GM21447 (cell line): Measurements from ENCODE around the gene MFAP1.
"Not testable (repeated sequence)": the region's sequence is repeated elsewhere in the genome, so short reads cannot be mapped to it uniquely, and the experiment has no call there.

Experiments used
- ATAC-seq: cut with Tn5 transposase; IDR thresholded peaks from one replicate; pipeline ENCODE4 v1.9.1; 2021; ENCODE audit not compliant: unreplicated experiment

Gene MFAP1

GRCh38 chr15:43821505-43821904, 3.0 kb downstream of the MFAP1 start:
- ATAC-seq = no peak

DNA sequence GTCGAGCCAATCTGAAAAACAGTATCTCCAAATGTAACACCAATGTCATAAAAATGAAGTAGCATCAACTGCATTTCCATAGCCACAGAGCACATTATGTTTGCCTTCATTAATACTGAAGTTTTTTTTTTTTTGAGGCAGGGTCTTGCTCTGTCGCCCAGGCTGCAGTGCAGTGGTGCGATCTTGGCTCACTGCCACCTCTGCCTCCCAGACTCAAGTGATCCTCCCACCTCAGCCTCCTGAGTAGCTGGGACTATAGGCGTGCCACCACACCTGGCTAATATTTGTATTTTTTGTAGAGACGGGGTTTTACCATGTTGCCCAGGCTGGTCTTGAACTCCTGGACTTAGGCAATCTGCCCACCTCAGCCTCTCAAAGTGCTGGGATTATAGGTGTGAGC, 9.4 kb downstream of the MFAP1 start:
- not testable (repeated sequence) for ATAC-seq

DNA sequence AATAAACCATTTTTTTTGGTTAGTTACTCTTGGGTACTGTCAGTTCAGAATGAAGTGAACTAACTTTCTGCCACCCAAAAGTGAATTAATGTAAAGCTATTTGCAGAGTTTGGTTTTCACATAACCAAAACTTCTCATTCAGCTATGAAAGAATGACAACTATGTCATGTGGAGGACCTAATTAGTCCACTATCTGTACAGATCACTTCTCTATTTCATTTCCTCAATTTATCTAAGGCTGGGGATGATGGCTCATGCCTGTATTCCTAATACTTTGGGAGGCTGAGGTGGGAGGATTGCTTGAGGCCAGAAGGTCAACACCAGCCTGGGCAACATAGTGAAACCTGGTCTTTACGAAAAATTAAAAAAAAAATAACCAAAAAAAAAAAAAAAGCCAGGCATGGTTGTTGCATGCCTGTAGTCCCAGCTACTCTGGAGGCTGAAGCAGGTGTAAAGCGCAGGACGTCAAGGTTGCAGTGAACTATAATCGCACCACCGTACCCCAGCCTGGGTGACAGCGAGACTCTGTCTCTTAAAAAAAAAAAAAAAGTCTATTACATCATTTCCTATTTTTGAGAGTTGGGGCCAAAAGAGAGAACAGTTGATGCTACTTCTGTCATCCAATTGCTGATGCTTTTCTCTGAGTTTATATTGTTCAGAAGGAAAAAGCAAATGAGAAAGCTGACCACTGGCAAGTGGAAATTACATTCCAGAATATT, 15.4 kb downstream of the MFAP1 start:
- ATAC-seq = peak; percentile 73

DNA sequence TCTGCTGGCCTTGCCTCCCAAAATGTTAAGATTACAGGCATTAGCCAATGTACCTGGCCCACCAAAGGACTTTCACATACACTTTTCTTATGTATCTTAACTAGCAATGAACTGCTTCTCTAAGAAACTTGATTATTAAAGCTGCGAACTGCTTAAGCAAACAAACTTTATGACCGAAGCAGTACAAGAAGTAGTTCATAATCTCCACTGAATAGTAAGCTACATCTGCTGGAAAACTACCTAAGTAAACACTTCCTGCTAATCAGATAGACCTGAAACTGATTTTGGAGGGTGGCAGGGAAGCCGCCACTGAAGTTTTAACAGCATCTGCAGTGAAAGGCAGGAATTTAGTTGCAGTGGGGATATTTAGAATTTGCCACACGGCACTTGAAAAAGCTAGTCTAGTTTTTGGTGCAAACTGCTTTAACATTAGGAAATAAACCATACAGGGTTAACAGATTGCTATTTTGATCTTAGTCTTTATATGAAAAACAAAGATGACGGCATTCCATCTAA, 16.0 kb downstream of the MFAP1 start:
- ATAC-seq = no peak

DNA sequence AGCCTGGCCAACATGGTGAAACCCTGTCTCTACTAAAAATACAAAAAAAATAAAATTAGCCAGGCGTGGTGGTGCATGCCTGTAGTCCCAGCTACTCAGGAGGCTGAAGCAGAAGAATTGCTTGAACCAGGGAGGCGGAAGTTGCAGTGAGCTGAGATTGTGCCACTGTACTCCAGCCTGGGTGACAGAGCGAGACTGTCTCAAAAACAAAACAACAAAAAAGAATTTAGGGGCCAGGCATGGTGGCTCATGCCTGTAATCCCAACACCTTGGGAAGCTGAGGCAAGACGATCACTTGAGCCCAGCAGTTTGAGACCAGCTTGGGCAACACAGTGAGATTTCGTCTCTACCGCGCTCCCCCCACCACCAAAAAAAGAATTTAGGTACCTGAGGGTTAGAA, 21.8 kb downstream of the MFAP1 start:
- ATAC-seq = not testable (repeated sequence)

DNA sequence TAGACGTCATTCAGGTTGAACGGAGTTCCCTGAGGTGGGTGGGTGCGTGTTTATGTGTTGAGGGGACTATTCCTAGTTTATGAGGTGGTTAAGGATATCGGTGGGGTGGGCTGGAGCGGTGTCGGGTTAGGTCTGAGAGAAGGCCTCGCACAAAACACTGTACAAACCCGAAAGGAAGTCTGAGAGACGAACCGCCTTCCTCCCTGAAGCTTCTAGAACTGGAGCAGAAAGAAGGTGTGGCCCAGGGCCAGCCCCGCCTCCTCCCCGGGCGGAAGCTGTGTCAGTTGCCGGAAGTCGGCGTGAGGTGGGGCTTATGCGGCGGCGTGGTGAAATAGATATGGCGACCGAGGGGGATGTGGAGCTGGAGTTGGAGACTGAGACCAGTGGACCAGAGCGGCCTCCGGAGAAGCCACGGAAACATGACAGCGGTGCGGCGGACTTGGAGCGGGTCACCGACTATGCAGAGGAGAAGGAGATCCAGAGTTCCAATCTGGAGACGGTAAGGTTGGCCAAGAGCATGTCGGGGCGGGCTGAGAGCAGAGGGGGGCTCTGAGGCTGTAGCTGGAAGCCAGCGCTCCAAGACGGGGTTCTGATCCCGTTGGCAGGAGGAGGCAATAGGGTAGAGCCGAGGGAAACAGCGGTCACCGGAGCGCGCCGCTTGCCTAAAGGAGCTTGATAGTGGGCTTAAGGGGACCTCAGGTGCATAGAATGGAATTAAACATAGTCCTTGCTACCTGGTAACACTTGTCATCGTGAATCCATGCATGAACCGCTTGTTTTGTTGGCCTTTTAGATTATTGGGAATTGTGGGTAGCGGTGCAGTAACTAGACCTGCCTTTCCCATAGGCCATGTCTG, 24.0 kb downstream of the MFAP1 start, which contains the start of gene HYPK:
TSS of gene HYPK (plus strand) at position 314 of the 856 bp plus-strand sequence. CDS start at position 338, 24 bp downstream.
- ATAC-seq = peak; percentile 87

- no peak for ATAC-seq
Observed at GRCh38 chr15:43799945-43800285, 24.6 kb downstream of the MFAP1 start, which contains the start of gene SERINC4. Gene SERINC4 (minus strand): TSS chr15:43800220. CDS start chr15:43799986, 234 bp downstream.

DNA sequence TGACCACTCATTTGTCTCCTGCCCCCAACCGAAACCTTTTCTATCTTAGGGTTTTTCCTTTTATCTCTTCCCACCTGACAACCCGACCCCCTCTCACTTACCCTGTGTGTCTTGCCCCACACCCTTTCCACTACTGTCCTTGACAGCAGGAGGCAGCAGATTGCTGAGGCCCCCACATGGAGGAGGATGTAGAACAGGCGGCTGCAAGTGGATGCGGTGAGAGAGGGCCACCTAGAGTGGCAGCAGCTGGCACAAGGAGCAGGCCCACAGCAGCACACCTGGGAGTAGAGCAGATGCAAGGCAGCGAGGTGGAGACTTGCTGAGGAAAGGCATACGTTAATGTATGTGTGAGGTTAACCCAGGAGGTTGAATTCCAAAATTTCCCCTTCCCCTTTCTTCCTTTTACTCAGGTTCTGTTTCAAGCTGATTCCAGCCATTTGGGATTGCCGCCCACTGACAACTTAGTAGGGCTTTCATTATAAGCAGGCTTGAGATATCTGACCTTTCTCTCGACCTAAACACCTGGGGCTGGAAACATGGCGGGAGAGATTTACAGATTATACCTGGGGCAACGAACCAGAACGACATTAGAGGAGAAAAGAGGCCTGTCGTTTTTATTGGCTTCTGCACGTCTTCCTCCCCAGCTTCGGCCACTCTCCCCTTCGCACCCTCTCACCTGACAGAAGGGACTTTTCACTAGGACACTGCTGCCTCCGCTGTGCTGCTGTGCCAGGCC, 25.1 kb downstream of the MFAP1 start:
- ATAC-seq = no peak

DNA sequence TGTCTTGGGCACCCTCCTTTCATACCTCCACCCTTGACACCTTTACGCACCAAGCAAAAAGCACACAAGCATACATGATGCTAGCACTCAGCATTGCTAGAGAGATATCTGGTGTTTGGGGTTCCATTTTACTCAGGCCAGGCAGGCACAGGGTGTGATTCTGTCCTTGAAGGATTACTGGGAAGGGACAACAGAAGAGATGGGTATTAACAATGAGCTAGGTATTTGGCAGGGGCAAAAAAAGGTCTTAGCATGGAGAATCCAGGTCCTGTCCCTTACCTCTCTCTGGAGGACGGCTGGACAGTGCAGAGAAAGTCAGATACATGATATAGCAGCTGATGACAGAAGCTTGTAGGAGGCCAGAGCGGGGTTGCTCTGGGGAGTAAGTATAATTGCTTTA, 27.9 kb downstream of the MFAP1 start:
- no peak for ATAC-seq

DNA sequence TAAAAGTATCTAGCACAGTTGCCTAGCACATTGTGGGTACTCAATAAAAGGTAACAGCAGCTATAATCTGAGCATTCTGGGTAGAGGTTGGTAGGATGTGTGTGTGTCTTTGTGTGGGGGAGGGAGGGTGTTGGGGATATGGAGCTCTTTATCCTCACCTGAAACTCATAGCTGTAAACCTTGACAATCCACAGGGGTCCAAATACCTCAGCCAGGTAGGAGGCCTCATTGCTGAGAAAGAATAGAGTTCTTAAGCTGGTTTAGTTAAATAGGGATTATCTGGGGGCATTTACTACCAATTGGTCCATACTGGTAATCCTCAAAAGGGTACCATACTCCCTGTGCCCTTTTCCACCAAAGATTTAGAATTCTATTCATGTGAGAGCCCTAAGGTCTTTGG, 28.5 kb downstream of the MFAP1 start:
- no peak for ATAC-seq

DNA sequence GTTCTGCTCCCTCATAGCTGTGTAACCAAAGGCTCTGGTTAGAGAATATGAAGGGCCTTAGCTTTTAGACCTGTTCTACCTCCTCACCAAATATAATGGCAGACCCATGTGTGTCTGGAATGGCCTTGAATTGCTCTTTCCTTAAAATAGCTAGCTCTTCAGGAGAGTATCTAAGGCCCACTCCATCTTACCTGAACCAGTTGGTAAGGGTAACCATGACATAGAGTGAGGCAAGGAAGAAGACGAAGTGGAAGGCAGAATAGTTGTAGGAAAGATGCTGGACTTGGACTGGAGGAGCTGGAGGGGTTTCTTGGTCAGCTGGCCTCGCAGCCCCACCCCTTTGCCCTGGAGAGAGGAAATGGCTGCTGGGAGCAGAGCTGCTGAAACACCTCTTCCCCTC, 29.3 kb downstream of the MFAP1 start:
- no peak for ATAC-seq

DNA sequence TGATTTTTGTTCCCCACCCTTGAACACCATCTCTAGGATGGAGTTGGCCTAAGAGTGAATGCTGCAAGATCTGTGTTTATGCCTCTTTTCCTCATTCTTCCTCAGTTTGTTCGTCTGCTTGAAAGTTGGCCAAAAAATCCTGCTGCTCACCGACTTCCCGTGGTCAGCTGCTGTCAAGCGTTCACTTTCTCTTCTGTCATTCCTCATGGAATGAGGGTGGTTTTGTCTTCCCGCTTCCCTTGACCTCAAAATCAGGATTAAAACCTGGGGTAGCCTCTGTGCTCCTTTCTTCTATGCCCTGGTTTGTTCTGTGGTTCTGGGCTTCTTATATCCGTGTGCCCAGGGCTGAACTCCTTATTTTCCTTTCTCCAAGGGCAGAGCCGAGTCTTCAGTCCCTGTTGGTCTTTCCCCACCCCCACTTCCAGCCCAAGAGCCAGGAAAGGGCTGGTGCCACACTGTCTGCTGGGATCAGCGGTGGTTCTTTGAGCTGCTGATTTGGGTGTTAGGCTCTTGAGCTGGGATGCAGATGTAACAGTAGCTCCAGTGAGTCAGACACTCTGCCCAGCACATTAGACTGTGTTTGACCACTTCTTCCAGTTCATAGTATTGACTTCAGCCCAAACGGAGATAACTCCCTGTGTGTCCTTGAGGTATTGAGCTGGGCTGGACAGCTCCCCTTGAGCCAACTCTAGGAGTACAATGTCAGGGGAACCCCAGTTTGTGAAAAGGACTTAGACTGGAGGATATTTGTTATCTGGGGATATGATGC, 30.0 kb downstream of the MFAP1 start:
- no peak for ATAC-seq

DNA sequence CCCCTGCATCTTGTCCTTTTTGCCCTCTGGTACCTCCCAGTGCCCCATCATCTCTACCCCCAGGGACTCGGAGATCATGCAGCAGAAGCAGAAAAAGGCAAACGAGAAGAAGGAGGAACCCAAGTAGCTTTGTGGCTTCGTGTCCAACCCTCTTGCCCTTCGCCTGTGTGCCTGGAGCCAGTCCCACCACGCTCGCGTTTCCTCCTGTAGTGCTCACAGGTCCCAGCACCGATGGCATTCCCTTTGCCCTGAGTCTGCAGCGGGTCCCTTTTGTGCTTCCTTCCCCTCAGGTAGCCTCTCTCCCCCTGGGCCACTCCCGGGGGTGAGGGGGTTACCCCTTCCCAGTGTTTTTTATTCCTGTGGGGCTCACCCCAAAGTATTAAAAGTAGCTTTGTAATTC, 30.8 kb downstream of the MFAP1 start:
- no peak for ATAC-seq

GRCh38 chr15:43792761-43793476, 31.6 kb downstream of the MFAP1 start:
- no peak for ATAC-seq

DNA sequence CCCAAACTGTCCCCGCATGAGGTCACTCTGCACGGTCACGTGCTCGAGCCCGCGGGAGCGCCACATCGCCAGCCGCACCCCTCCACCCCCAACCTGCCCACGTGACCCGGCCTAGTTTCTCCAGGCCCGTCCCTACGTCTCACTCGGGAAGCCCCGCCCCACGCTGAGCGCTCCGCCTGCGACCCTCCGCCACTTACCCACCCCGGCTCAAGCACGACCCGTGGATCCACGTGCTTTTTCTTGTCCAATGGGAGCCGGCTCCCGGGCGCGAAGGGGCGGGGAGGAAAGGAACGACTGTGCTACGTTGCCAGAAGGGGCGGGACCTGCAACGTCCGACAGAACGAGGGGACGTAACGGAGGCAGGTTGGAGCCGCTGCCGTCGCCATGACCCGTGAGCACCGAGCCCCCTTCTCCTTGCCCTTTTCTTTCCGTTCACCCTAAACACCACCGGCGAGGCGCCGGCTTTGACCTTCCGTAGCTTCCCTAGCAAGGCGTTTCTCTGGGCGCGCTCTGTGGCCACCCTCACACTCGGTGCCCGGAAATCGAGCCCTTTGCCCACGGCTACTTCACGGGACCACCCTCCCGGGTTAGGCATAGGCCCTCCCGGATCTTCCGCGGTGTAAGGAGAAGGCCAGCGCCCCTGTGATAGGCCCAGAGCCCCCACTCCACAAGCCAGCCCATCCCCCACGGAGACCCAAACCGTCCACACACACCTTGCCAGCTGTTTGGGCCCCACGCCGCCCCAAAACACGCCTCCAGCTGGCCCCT, 32.3 kb downstream of the MFAP1 start, which contains the start of gene SERF2:
TSS of gene SERF2 (plus strand) at position 328 of the 768 bp plus-strand sequence. CDS start at position 385, 57 bp downstream.
- peak; percentile 76 for ATAC-seq

DNA sequence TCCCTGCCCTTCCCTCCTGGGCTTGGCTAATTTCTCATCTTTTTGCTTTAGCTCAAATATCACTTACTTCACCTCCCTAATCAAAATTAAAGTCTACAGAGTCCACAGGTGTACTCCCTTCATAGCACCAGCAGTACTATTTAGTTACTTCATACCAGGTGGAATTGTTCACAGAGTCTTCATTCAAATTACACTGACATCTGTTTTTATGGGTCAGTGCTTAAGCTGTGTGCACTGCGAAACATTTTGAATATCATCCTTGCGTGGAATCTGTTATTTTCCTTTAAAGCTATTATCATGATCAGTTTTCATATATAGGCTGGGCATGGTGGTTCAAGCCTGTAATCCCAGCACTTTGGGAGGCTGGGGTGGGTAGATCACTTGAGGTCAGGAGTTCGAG, 35.1 kb downstream of the MFAP1 start:
- ATAC-seq = no peak

- no peak for ATAC-seq
Observed at GRCh38 chr15:43779016-43779415, 45.5 kb downstream of the MFAP1 start.

- peak; percentile 52 for ATAC-seq
Observed at GRCh38 chr15:43777267-43777914, 47.1 kb downstream of the MFAP1 start.
